AG09319 (cell line): ENCODE measurements around the gene CDK5RAP3.

Experiments
- DNase-seq: peaks from one replicate; pipeline ENCODE4 v3.0.0-alpha.2; 2010; ENCODE audit warnings: low read depth; ENCODE audit errors: extremely low read depth
- TF ChIP-seq, protein P1 (sequence below): IDR thresholded peaks from 2 replicates; pipeline ENCODE4 v1.5.1; 2011; ENCODE audit warnings: low read depth, mild to moderate bottlenecking, inconsistent platforms, low read length, moderate library complexity

The CDK5RAP3 gene

GRCh38 chr17:47989159-47989558, 18.2 kb downstream of the CDK5RAP3 start:
- no peak for DNase-seq
- TF ChIP-seq, protein P1, sequence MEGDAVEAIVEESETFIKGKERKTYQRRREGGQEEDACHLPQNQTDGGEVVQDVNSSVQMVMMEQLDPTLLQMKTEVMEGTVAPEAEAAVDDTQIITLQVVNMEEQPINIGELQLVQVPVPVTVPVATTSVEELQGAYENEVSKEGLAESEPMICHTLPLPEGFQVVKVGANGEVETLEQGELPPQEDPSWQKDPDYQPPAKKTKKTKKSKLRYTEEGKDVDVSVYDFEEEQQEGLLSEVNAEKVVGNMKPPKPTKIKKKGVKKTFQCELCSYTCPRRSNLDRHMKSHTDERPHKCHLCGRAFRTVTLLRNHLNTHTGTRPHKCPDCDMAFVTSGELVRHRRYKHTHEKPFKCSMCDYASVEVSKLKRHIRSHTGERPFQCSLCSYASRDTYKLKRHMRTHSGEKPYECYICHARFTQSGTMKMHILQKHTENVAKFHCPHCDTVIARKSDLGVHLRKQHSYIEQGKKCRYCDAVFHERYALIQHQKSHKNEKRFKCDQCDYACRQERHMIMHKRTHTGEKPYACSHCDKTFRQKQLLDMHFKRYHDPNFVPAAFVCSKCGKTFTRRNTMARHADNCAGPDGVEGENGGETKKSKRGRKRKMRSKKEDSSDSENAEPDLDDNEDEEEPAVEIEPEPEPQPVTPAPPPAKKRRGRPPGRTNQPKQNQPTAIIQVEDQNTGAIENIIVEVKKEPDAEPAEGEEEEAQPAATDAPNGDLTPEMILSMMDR, result no peak

DNA sequence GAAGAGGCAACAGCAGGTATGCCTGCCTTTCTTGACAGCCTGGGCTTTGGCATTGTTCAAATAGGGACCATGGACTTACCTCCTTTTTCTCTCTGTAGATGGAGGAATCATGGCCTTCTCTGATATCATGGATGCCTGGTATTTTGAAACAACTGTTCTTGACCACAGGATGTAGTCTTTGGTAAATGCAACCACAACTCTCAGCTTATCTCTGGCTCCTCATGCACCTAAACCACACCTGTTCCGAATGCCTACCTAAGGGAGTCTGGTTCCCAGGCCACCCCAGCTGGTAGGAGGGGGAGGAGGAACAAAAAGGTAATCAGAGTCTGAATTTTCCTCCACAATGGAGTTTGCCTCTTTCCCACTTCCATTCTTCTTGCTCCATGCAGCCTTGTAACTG, 18.8 kb downstream of the CDK5RAP3 start:
- DNase-seq, result no peak
- TF ChIP-seq, protein P1, result no peak

DNA sequence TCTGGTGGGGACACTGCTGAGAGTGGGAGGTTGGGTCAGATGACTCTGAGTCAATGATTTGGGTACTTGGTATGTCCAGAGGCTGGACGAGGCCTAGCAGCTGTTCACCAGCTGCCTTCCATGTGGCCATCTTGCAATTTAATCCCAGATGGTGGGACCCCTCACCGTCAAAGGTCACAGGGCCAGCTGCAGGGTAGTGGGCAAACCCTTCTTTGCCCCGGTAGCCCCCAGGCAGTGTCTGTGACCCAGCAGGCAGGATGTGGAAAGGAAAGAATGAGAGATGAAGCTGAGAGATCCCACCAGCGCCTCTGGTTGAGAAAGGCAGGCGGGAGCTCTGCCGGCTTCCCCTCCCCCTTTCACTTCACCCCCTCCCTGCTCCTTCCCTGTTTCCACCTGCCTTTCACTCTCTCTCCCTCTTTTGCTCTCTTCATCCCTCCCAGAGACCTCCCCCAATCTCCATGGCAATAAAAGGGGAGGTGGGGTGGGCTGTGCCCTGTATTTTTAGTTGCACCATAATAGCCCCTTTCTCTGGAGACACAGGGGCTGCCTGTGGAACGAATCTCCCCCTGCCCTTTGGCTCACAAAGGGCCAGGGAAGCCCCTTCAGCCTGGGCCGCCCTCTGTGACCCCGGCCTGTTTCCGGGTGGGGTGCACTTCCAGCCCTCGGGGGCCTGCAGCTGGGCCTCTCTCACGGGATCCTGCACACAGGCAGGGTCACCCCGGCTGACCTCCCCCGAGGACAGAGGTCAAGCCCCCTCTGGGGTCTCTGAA, 20.2 kb downstream of the CDK5RAP3 start:
- TF ChIP-seq, protein P1, result no peak
- DNase-seq, result no peak

- TF ChIP-seq, protein P1, result no peak
These were observed 21.3 kb downstream of the CDK5RAP3 start for GRCh38 chr17:47992216-47992615.

DNA sequence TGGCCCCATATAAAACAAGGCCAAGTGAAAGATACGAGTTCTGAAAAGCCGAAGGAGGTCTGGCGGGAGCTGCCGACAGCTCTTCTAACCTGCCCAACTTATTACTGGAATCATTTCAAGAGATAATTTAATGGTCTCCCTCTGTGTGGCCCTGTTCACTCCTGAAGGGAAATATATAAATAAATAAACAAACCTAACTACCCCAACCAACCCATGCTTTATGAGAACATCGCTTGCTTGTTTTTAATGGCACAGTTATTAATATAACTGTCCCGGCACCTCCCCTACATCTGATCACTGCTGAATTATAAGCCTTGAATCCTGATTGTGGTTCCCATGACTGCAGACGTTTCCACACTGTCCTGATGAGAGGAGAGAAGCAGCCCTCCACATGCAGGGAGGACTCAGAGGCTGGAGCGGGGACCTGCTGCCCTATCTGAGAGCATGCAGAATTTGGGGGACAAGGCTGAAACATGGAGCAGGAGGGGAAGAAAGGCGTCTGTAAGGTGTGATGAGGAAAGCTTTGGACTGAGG, 22.2 kb downstream of the CDK5RAP3 start:
- no peak for DNase-seq
- TF ChIP-seq, protein P1, result no peak

More at GRCh38 chr17:47992216-47992615, 21.3 kb downstream of the CDK5RAP3 start:
- no peak for DNase-seq

DNA sequence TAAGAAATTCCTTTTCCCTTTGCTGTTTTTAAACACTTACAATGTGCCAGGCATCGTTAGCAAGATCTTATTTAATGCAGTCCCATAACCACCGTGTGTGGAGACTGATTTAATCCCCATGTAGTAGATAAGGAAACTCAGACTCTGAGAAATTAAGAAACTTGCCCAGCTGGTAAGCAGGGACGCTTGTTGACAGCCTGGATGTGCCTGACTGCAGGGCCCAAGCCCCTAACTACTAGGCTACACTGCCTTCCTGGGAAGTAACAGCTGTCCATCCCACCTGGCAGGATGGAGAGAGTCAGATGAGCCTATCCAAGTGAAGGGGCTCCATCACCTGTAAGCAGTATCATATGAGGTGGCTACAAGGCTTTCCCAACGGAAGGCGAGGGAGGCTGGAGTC, 23.1 kb downstream of the CDK5RAP3 start:
- TF ChIP-seq, protein P1, result no peak
- DNase-seq, result no peak

- TF ChIP-seq, protein P1, result no peak
- no peak for DNase-seq
These were observed 23.8 kb downstream of the CDK5RAP3 start for GRCh38 chr17:47994724-47995123.
